NB4 (cell line): ENCODE results near the gene ENOX1.

Experiments
- MYC ChIP-seq: IDR thresholded peaks from 2 replicates; pipeline ENCODE4 v1.6.1; 2011; ENCODE audit warnings: low read depth, low read length
- POLR2A ChIP-seq: IDR thresholded peaks from 2 replicates; pipeline ENCODE4 v1.6.1; 2011; ENCODE audit warnings: mild to moderate bottlenecking; ENCODE audit not compliant: insufficient read length; ENCODE audit errors: extremely low read depth
- TF ChIP-seq, protein P1 (sequence below): IDR thresholded peaks from 2 replicates; pipeline ENCODE4 v1.6.1; 2011; ENCODE audit warnings: low read depth, low read length
- TF ChIP-seq, protein P2 (sequence below): IDR thresholded peaks from one replicate; pipeline ENCODE4 v1.5.1; 2012; ENCODE audit warnings: low read depth, low read length

DNA sequence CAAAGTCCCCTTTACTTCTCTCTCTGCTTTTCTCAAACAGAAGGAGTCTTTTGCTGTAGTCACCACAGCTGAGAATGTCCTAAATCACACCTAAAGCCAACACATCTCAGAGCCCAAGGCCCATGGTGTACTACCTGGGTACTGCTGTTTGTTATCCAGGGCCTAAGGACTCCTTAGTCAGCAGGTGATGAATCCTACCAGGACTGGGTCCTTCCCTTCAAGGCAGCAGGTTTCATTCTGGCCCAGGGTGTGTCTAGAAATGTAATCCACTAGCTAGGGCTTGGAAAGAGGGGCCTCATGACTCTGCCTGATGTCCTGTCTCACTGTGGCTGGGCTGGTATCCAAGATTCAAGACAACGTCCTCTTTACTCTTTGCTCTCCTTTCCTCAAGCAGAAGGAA, 36.2 kb upstream of the ENOX1 start:
- TF ChIP-seq MYC (no peak), POLR2A (no peak)
- TF ChIP-seq, protein P1, sequence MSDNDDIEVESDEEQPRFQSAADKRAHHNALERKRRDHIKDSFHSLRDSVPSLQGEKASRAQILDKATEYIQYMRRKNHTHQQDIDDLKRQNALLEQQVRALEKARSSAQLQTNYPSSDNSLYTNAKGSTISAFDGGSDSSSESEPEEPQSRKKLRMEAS: no peak
- TF ChIP-seq, protein P2, sequence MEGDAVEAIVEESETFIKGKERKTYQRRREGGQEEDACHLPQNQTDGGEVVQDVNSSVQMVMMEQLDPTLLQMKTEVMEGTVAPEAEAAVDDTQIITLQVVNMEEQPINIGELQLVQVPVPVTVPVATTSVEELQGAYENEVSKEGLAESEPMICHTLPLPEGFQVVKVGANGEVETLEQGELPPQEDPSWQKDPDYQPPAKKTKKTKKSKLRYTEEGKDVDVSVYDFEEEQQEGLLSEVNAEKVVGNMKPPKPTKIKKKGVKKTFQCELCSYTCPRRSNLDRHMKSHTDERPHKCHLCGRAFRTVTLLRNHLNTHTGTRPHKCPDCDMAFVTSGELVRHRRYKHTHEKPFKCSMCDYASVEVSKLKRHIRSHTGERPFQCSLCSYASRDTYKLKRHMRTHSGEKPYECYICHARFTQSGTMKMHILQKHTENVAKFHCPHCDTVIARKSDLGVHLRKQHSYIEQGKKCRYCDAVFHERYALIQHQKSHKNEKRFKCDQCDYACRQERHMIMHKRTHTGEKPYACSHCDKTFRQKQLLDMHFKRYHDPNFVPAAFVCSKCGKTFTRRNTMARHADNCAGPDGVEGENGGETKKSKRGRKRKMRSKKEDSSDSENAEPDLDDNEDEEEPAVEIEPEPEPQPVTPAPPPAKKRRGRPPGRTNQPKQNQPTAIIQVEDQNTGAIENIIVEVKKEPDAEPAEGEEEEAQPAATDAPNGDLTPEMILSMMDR: no peak
